ENCODE results near the gene ZNF280C. TPM values are rescaled to one million over a fixed set of nuclear protein-coding genes. Genes with fewer than 3 reads are reported as not detected.

Gene ZNF280C
- total and polyA plus RNA-seq, 2 of the 13 experiments (the other 11 are each of a cell fraction or from before 2014, with no cell fraction given), result 3.0 to 3.3 TPM

GRCh38 chrX:130268449-130269170, at the start of gene ZNF280C (continued):
- TF ChIP-seq ATF5 (CRISPR knock-in tag; IDR thresholded peaks at IDR 0.05; ENCODE audit: low read depth) (no peak), ETV5 (CRISPR knock-in tag; IDR thresholded peaks at IDR 0.05; ENCODE audit: borderline replicate concordance) (peak; percentile 26; the same call in 1 of the 2 replicates), ZNF792 (CRISPR knock-in tag; IDR thresholded peaks at IDR 0.05) (peak; percentile 62; the same call in 1 of the 2 replicates), HDAC1 (CRISPR knock-in tag; IDR thresholded peaks at IDR 0.05) (peak; percentile 48), TCF7 (IDR thresholded peaks at IDR 0.05; ENCODE audit: low read depth) (no peak), ZFP62 (CRISPR knock-in tag; IDR thresholded peaks at IDR 0.05) (no peak), ZNF576 (CRISPR knock-in tag; IDR thresholded peaks at IDR 0.05) (no peak), IRX3 (CRISPR knock-in tag; IDR thresholded peaks at IDR 0.05; ENCODE audit: borderline replicate concordance, low read depth) (no peak), ZNF781 (CRISPR knock-in tag; IDR thresholded peaks at IDR 0.05; ENCODE audit: borderline replicate concordance, not compliant biosample characterization) (no peak), MIER3 (CRISPR knock-in tag; IDR thresholded peaks at IDR 0.05; ENCODE audit: borderline replicate concordance) (no peak), GMEB1 (CRISPR knock-in tag; IDR thresholded peaks at IDR 0.05; ENCODE audit: borderline replicate concordance) (no peak), ZFX (CRISPR knock-in tag; IDR thresholded peaks at IDR 0.05; ENCODE audit: low read depth) (peak; percentile 64), ISX (CRISPR knock-in tag; conservative IDR thresholded peaks at IDR 0.05) (0 out of 2 replicates have a peak, but pooled peaks have one; percentile 31), ZNF749 (CRISPR knock-in tag; IDR thresholded peaks at IDR 0.05; ENCODE audit: borderline replicate concordance) (peak; percentile 36; the same call in 1 of the 2 replicates), ZNF567 (CRISPR knock-in tag; IDR thresholded peaks at IDR 0.05; ENCODE audit: borderline replicate concordance) (no peak), THAP11 (CRISPR knock-in tag; IDR thresholded peaks at IDR 0.05) (peak; percentile 73), ATF1 (CRISPR knock-in tag; IDR thresholded peaks at IDR 0.05) (no peak), HDAC2 (CRISPR knock-in tag; IDR thresholded peaks at IDR 0.05) (0 out of 2 replicates have a peak, but pooled peaks have one; percentile 17), DMAP1 (CRISPR knock-in tag; IDR thresholded peaks at IDR 0.05) (peak; percentile 57; the same call in 1 of the 2 replicates), AHDC1 (CRISPR knock-in tag; IDR thresholded peaks at IDR 0.05; ENCODE audit: borderline replicate concordance) (no peak; the same call in 1 of the 2 replicates), ZBTB3 (CRISPR knock-in tag; IDR thresholded peaks at IDR 0.05; ENCODE audit: borderline replicate concordance, low read depth) (no peak), ZNF367 (CRISPR knock-in tag; IDR thresholded peaks at IDR 0.05; ENCODE audit: borderline replicate concordance) (no peak)
